GM18909 (cell line): Measurements from ENCODE around the gene SPIRE2.
"Not testable (repeated sequence)": the region's sequence is repeated elsewhere in the genome, so short reads cannot be mapped to it uniquely, and the experiment has no call there.

Experiments
- ATAC-seq: cut with Tn5 transposase; IDR thresholded peaks from one replicate; pipeline ENCODE4 v1.9.1; 2021; ENCODE audit warnings: mild to moderate bottlenecking; ENCODE audit not compliant: unreplicated experiment, poor library complexity

Gene SPIRE2

GRCh38 chr16:89828199-89828869 is at the start of gene SPIRE2:
Gene SPIRE2 (plus strand): TSS chr16:89828475. CDS start chr16:89828551, 76 bp downstream.
- ATAC-seq = peak; percentile 42

DNA sequence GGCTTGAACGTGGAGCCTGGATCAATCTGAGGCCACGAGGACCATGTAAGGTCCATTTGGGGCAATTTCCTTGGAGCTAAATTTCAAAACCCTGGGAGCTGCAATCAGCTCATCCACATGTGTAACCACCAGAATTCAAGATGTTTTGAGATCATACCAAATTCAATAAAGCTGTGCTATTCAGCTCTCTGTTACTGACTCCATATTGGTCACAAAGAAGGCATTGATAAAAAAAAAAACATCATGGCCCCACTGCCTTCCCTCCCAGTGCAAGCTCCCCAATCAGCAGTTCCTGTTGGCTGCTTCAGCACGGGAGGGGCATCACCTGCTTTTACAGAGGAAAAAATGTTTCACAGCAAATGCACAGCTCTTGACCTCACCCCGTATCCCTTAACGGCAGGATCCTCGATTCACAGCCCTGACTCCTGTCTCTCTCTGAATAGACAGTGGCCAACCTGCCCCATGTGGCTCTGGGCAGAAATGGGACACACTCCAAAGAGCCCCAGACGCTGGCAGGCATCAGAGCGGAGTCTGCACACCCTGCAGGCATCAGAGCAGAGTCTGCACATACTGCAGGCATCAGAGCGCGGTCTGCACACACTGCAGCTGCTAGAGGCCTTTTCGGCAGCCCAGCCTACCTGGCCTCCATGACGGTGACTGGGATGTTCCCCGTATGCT is 48.9 kb upstream of the SPIRE2 start:
- ATAC-seq = no peak

DNA sequence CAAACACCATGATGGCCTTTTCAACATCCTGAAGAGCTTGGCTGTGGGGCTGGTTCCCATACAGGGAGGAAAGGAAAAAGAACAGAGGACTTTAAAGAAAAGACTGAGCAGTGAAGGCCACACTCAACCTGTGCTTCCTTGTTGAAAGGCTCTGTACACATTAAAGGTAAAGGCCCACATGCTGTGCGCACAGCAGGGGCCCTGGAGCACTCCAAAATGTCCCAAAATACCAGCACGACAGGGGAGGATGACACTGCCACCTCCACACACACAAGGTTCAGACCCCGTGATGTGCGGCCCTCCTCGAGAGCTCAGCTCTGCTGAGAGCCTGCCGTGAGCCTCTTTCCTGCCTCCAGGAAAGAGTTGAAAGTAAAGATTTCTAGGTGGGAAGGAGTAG is 48.4 kb upstream of the SPIRE2 start:
- ATAC-seq = no peak

DNA sequence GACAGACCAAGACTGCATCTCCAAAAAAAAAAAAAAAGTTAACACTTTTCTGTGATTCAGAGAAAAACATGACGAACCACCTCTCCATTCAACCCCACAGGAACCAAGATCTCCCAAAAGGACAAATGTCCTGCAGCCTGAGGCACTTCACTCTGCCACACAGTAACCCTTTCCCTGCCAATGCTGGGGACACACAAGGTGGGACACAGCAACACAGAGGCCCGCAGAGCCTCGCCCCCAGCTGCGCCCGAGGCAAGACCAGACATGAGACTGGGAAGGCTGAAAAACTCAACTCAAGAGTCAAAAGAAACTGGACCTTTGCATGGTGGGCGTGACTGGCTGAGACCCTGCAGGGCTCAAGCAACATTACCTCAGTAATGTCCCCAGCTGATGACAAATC is 45.8 kb upstream of the SPIRE2 start:
- no peak for ATAC-seq

DNA sequence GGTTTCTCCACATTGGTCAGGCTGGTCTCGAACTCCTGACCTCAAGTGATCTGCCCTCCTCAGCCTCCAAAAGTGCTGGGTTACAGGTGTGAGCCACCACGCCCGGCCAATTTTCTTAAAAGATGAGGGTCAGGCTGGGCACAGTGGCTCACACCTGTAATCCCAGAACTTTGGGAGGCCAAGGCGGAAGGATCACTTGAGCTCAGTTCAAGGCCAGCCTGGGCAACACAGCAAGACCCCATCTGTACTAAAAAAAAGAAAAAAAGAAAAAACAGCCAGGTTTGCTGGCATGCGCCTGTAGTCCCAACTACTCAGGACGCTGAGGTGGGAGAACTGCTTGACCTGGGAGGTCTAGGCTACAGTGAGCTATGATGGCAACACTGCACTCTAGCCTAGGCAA is 44.3 kb upstream of the SPIRE2 start:
- ATAC-seq = not testable (repeated sequence)

- ATAC-seq = no peak
Observed at GRCh38 chr16:89784406-89784805, 43.9 kb upstream of the SPIRE2 start.

DNA sequence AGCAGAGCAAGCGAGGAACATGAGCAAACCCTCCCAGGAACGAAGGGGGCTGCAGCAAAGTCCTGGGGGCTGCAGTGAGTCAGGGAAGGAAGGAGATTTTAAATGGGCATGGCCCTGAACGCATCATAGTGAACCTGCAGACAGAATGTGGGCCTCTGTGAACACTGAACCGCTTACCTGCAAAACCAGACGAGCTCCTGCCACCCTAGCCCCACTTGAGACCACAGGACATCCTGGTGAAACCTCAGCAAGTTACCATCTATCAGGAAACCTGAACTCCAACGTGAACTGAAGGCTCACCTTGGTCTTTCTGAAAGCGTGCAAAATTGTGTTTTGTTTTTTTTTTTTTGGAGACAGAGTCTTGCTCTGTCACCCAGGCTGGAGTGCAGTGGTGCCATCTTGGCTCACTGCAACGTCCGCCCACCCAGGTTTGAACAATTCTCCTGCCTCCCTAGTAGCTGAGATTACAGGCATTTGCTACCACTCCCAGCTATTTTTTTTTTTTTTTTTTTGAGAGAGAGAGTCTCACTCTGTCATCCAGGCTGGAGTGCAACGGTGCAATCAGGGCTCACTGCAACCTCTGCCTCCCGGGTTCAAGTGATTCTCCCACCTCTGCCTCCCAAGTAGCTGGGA is 42.6 kb upstream of the SPIRE2 start:
- ATAC-seq = no peak

- no peak for ATAC-seq
Observed at GRCh38 chr16:89786474-89787364, 41.6 kb upstream of the SPIRE2 start.

DNA sequence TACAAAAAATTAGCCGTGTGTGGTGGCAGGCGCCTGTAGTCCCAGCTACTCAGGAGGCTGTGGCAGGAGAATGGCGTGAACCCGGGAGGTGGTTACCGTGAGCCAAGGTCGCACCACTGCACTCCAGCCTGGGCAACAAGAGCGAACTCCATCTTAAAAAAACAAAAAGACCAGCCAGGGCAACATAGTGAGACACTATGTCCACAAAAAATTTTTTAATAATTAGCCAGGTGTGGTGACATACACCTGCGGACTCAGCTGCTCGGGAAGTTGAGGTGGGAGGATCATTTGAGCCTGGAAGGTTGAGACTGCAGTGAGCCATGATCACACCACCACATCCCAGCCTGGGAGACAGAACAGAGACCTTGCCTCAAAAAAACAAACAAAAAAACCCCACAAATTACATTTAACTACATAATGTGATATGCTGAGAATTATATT is 40.9 kb upstream of the SPIRE2 start:
- no peak for ATAC-seq

DNA sequence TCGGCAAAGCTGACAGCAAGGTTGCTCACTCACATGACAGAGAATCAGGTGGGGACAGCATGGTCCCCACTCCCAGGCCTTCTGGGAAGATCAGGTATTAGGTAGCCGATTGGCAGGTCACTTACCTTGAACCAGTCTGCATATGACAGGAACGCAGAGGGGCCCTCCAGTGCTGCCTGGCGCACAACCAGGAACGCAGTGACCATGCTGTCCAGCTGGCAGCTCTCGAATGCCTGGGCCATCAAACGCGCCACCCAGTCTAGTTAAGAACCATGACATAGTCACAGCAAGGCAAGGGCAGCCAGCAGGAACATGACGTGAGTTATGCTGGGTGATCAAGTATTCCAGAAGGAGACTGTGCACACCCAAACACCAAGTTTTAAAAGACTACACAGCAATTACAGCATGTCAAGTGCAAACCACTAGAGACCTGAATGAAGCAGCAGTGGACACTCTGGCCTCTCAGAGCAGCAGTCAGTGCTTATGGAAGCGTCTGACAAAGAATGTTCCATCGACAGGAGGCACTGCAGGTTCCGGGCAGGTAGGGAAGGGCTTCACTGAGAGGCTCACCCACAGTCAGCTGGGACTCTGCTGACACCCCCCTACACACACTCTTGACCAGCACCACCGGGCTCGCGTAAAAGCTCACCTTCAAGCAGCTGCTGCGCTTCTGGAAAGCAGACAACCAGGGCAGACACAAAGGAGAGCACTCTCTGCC is 36.8 kb upstream of the SPIRE2 start:
- ATAC-seq = no peak

GRCh38 chr16:89793092-89793491 is 35.2 kb upstream of the SPIRE2 start:
- not testable (repeated sequence) for ATAC-seq

DNA sequence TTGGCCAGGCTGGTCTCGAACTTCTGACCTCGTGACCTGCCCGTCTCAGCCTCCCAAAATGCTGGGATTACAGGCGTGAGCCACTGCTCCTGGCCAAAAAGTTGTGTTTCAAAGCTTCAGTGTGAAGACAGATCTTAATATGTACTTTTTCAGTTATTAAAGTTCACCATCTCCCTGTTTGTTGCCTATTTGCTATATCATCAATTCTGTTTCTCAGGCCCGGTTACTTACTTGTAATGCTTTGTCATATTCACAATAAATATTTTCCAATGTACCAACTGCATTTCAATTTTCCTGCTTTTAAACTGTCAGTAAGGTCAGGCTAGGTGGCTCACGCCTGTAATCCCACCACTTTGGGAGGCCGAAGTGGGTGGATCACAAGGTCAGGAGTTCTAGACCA is 34.3 kb upstream of the SPIRE2 start:
- no peak for ATAC-seq

DNA sequence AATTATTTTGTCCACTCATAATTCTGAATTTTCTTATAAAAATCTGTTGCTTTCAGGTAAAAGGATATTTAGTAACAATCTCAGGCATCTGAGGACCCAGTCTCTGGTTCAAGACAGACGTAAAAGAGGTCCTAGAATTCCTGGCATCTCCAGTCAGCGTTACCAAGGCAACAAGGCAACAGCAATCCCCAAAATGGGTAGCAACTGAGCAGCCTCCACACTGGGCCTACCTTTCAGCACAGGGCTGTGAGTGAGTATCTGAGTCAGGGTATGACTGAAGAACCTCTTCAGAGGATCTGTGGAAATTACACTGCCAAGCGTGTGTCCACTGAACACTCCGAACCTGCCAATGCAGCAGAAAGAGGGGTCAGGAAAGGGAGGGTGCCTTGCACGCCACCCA is 32.6 kb upstream of the SPIRE2 start:
- ATAC-seq = no peak

DNA sequence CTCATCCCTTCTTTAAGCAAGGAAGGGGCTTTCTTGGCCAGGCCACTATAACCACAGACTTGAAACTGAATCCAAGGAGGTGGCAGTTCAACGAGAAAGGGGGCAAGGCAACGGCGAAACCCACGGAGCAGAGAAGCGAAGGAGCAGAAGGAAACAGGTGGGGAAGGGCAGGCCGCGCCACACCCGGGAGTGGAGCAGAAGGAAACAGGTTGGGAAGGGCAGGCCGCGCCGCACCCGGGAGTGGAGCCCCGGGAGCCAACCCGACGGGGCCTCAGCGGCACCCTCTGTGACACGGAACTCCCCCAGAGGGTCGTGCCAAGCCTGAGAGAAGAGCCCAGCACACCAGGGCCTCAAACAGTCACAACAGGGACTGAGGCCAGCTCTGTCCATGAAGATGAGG is 32.2 kb upstream of the SPIRE2 start:
- ATAC-seq = no peak

DNA sequence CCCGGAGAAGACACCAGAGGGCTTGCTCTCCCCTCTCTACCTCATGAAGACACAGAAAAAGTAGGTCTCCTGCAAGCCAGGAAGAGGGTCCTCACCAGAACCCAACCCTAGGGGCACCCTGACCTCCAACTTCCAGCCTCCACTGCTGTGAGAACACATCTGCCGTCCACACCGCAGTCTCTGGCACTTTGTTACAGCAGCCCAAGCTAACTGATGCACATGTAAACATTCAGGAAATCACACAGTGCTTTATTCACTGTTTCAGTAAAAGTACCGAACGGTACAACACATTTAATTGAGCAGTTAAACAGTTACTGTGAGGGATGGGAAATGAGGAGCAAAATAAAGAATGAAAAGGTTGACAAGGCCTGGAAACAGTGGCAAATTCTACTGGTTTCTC is 30.1 kb upstream of the SPIRE2 start:
- no peak for ATAC-seq

DNA sequence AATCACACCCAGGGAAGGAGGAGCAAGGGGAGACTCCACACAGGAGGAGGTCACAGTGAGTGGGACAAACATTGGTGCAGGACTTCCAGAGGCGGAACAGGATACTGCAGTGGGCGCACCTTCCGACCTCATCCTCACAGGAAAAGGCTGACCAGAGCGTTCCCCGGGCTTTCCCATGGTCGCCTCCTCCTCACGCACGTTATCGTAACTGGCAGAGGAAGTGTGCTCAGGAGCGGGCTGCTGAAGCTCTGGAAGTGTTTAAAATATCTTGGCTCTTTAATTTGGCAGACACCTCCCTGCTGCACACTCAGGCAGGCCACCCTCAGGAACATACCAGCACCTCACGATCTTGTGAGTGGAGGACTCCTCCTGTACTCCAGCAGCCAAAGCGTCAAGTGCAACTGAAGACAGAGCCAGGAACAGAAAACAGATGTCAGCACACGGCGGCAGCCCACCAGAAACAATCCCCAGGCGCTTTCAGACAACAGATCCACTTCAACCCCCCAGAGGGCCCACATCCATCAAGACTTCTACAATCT is 29.4 kb upstream of the SPIRE2 start:
- no peak for ATAC-seq

GRCh38 chr16:89801800-89802199 is 26.5 kb upstream of the SPIRE2 start:
- ATAC-seq = no peak

GRCh38 chr16:89805136-89805905 is 23.0 kb upstream of the SPIRE2 start:
- no peak for ATAC-seq

- not testable (repeated sequence) for ATAC-seq
Observed at GRCh38 chr16:89806589-89807193, 21.6 kb upstream of the SPIRE2 start.
